ENCODE data around the gene RABGAP1L. TPM values are rescaled to one million over a fixed set of nuclear protein-coding genes. Genes with fewer than 3 reads are reported as not detected.

Gene RABGAP1L
- total and polyA plus RNA-seq, 2 donors (not counting 3 experiments of a cell fraction or from before 2014, with no cell fraction given), result 6.4 to 22.2 TPM

DNA sequence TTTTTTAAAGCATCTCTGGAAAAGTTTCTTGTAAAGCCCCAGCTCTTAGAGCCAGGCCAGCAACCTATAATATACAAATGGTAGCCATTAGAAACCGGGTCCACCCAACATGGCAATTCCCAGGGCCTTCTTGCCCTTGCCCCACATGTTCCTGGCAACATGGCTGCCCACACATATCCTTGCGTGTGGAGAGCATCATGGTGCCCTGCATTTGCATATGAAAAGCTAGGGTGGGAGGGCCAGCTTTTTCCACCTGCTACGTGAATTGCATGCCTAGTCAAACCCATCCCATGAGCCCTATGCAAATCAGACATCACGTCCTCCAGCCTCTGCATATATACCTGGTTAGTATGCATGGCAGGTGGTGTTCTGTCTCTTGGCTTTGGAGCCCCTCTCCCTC is 88.2 kb downstream of the RABGAP1L start:
- dilution Hi-C loops (cut with MboI; ENCODE audit: extremely low pct_ligation_motif_present, low sequenced_read_pairs) (no loop called here), intact Hi-C loops (cut with micrococcal nuclease) (no loop called here)
- no peaks in the 10 kb centered on the region for H3K9me3 ChIP-seq (replicated peaks; ENCODE audit: control insufficient read depth, insufficient read depth, low read length)
- no peak overlapping the region for H2AFZ ChIP-seq (ENCODE audit: low read depth, low read length)
- H3K9me1 ChIP-seq (replicated peaks; ENCODE audit: control insufficient read depth, extremely low read depth, insufficient read depth, low read length), result no peaks in the 10 kb centered on the region
- H3K27me3 ChIP-seq (ENCODE audit: control insufficient read depth in 2 of 2, insufficient read depth in 2 of 2, low read length in 2 of 2), result no peaks in the 10 kb centered on the region
- no peaks in the 10 kb centered on the region for H3K79me2 ChIP-seq (ENCODE audit: control insufficient read depth, insufficient read depth, low read length)
- no peak overlapping the region for H3K27ac ChIP-seq (ENCODE audit: insufficient read depth, low read depth, low read length)
- no TSS peak for BruUV-seq (replicated peaks)
- CTCF ChIA-PET, result interaction anchor here (0.6 to 1.3 kb wide), 3 partner anchors 9 to 15 kb away, joined by 3 to 4 read pairs (median 3); no protein-coding TSS in a partner anchor
- no peak overlapping the region for H3K4me3 ChIP-seq (replicated peaks in 1 of 3; ENCODE audit: insufficient read depth in 1 of 3, low read depth in 1 of 3, low read length in 3 of 3)
- no peaks in the 10 kb centered on the region for H3K36me3 ChIP-seq (ENCODE audit: control insufficient read depth in 2 of 2, extremely low read depth in 1 of 2, insufficient read depth in 2 of 2, low read length in 2 of 2)
- FAIRE-seq (no peak), DNase-seq (ENCODE audit: low read depth, low spot score) (no peak)
- H3K9ac ChIP-seq (replicated peaks; ENCODE audit: extremely low read depth, insufficient read depth, low read length), result no peak overlapping the region
- POLR2A ChIA-PET, result no interaction called here
- no peaks in the 10 kb centered on the region for H3K4me1 ChIP-seq (ENCODE audit: control insufficient read depth, extremely low read depth, insufficient read depth, low read length)
- no peaks in the 10 kb centered on the region for H4K20me1 ChIP-seq (replicated peaks; ENCODE audit: control insufficient read depth, extremely low read depth, insufficient read depth, low read length)
- TF ChIP-seq GATA2 (IDR thresholded peaks at IDR 0.05; ENCODE audit: insufficient read depth, insufficient read length, low read depth, low read length) (no peak), JUN (IDR thresholded peaks at IDR 0.05; ENCODE audit: borderline replicate concordance, insufficient read depth, insufficient read length, low read depth) (no peak), POLR2A (IDR thresholded peaks at IDR 0.05; ENCODE audit: low read depth, low read length) (no peak), POLR2AphosphoS5 (IDR thresholded peaks at IDR 0.05; ENCODE audit: insufficient read depth, low read depth, low read length) (no peak), FOS (IDR thresholded peaks at IDR 0.05; ENCODE audit: borderline replicate concordance, insufficient read depth, low read length) (no peak), MYC (IDR thresholded peaks at IDR 0.05; ENCODE audit: low read depth, low read length) (no peak), EZH2 (IDR thresholded peaks at IDR 0.05; ENCODE audit: borderline replicate concordance, low read depth, low read length, severe bottlenecking) (no peak)
- TF ChIP-seq, protein P1, sequence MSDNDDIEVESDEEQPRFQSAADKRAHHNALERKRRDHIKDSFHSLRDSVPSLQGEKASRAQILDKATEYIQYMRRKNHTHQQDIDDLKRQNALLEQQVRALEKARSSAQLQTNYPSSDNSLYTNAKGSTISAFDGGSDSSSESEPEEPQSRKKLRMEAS (IDR thresholded peaks at IDR 0.05; ENCODE audit: insufficient read depth, insufficient read length), result no peak
- TF ChIP-seq, protein P2, sequence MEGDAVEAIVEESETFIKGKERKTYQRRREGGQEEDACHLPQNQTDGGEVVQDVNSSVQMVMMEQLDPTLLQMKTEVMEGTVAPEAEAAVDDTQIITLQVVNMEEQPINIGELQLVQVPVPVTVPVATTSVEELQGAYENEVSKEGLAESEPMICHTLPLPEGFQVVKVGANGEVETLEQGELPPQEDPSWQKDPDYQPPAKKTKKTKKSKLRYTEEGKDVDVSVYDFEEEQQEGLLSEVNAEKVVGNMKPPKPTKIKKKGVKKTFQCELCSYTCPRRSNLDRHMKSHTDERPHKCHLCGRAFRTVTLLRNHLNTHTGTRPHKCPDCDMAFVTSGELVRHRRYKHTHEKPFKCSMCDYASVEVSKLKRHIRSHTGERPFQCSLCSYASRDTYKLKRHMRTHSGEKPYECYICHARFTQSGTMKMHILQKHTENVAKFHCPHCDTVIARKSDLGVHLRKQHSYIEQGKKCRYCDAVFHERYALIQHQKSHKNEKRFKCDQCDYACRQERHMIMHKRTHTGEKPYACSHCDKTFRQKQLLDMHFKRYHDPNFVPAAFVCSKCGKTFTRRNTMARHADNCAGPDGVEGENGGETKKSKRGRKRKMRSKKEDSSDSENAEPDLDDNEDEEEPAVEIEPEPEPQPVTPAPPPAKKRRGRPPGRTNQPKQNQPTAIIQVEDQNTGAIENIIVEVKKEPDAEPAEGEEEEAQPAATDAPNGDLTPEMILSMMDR (IDR thresholded peaks at IDR 0.05; ENCODE audit: extremely low read depth in 1 of 2, insufficient read depth in 1 of 2, low read depth in 1 of 2, low read length in 2 of 2), result no peak
- no peak overlapping the region for H3K4me2 ChIP-seq (ENCODE audit: insufficient read depth, low read length)

Measured in endothelial cell of umbilical vein (primary cell).